Pulmonary artery endothelial cell (primary cell): ENCODE results near the gene STK25. TPM values are rescaled to one million over a fixed set of nuclear protein-coding genes. Genes with fewer than 3 reads are reported as not detected.
A peak's percentile ranks its signal among the peaks of the same experiment; 100 is the strongest.

Source experiments
- DNase-seq: peaks from one replicate; pipeline ENCODE4 v3.0.0-alpha.2; 2011; ENCODE audit warnings: low read depth, low spot score
- total RNA-seq: library from RNA; depleted of rRNA; stranded (reverse); fragments of >200 nt; gene quantifications from 2 replicates; pipeline ENCODE4 v1.2.3, GENCODE V29; 2014

Gene STK25
- total RNA-seq = 324 and 396 TPM in 2 replicates

- peak; percentile 95 for DNase-seq
These were observed at the start of gene STK25 for GRCh38 chr2:241508240-241509154. STK25 (minus strand) TSS chr2:241508584; CDS start chr2:241508035, 549 bp downstream.

GRCh38 chr2:241556746-241557145 is 48.4 kb upstream of the STK25 start:
- DNase-seq = no peak

GRCh38 chr2:241555711-241556110 is 47.3 kb upstream of the STK25 start:
- DNase-seq = no peak

GRCh38 chr2:241554610-241555322 is 46.4 kb upstream of the STK25 start:
- no peak for DNase-seq

GRCh38 chr2:241553981-241554380 is 45.6 kb upstream of the STK25 start:
- no peak for DNase-seq

GRCh38 chr2:241553512-241553830 is 45.1 kb upstream of the STK25 start:
- no peak for DNase-seq

- no peak for DNase-seq
These were observed 43.8 kb upstream of the STK25 start for GRCh38 chr2:241551998-241552737.

- no peak for DNase-seq
These were observed 43.2 kb upstream of the STK25 start for GRCh38 chr2:241551599-241551997.

- DNase-seq = no peak
These were observed 42.5 kb upstream of the STK25 start for GRCh38 chr2:241550616-241551580.

- DNase-seq = no peak
These were observed 40.1 kb upstream of the STK25 start for GRCh38 chr2:241548451-241548835.

GRCh38 chr2:241547781-241548450 is 39.5 kb upstream of the STK25 start:
- no peak for DNase-seq

GRCh38 chr2:241546771-241547498 is 38.6 kb upstream of the STK25 start:
- DNase-seq = peak; percentile 78

GRCh38 chr2:241545523-241546473 is 37.4 kb upstream of the STK25 start:
- no peak for DNase-seq

- DNase-seq = no peak
These were observed 36.7 kb upstream of the STK25 start for GRCh38 chr2:241545106-241545505.

GRCh38 chr2:241542278-241542605 is 33.9 kb upstream of the STK25 start:
- no peak for DNase-seq

GRCh38 chr2:241541564-241542277 is 33.3 kb upstream of the STK25 start:
- no peak for DNase-seq

- DNase-seq = no peak
These were observed 32.6 kb upstream of the STK25 start for GRCh38 chr2:241540771-241541561.
